ENCODE results near the gene METTL1. TPM values are rescaled to one million over a fixed set of nuclear protein-coding genes. Genes with fewer than 3 reads are reported as not detected.

The METTL1 gene
- total RNA-seq, 1 donor from 2014 or later = 37.8 TPM

DNA sequence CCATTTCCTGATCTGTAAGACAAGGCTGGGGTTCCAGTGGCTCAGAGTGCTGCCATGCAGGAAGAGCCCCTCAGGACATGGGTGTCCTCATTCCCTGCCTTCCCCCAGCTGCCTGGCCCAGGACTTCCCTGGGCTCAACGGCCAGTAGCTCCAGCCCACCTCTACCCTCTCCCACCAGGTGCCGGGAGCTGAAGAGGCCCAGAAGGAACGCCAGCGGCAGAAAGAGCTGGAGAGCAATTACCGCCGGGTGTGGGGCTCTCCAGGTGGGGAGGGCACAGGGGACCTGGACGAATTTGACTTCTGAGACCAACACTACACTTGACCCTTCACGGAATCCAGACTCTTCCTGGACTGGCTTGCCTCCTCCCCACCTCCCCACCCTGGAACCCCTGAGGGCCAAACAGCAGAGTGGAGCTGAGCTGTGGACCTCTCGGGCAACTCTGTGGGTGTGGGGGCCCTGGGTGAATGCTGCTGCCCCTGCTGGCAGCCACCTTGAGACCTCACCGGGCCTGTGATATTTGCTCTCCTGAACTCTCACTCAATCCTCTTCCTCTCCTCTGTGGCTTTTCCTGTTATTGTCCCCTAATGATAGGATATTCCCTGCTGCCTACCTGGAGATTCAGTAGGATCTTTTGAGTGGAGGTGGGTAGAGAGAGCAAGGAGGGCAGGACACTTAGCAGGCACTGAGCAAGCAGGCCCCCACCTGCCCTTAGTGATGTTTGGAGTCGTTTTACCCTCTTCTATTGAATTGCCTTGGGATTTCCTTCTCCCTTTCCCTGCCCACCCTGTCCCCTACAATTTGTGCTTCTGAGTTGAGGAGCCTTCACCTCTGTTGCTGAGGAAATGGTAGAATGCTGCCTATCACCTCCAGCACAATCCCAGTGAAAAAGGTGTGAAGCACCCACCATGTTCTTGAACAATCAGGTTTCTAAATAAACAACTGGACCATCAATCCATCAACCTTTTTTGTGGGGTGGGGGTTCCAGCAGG, 51.0 kb downstream of the METTL1 start:
- H3K27me3 Mint-ChIP-seq (ENCODE audit: low read depth) = peaks cover 31% of the 10 kb centered on the region
- peaks cover 12% of the 10 kb centered on the region for H3K36me3 Mint-ChIP-seq (ENCODE audit: low read depth)
- H3K4me3 Mint-ChIP-seq = no peak overlapping the region
- no peaks in the 10 kb centered on the region for H3K9me3 Mint-ChIP-seq
- DNase-seq (ENCODE audit: low read depth, low spot score) = no peak
- peaks cover under 1% of the 10 kb centered on the region for H3K4me1 Mint-ChIP-seq
- TF ChIP-seq, protein P1, sequence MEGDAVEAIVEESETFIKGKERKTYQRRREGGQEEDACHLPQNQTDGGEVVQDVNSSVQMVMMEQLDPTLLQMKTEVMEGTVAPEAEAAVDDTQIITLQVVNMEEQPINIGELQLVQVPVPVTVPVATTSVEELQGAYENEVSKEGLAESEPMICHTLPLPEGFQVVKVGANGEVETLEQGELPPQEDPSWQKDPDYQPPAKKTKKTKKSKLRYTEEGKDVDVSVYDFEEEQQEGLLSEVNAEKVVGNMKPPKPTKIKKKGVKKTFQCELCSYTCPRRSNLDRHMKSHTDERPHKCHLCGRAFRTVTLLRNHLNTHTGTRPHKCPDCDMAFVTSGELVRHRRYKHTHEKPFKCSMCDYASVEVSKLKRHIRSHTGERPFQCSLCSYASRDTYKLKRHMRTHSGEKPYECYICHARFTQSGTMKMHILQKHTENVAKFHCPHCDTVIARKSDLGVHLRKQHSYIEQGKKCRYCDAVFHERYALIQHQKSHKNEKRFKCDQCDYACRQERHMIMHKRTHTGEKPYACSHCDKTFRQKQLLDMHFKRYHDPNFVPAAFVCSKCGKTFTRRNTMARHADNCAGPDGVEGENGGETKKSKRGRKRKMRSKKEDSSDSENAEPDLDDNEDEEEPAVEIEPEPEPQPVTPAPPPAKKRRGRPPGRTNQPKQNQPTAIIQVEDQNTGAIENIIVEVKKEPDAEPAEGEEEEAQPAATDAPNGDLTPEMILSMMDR (conservative IDR thresholded peaks at IDR 0.05) = no peak
- peak overlapping the region; percentile 6 for H3K27ac Mint-ChIP-seq (ENCODE audit: unreplicated experiment)

GRCh38 chr12:57719777-57720605, 51.9 kb downstream of the METTL1 start:
- Mint-ChIP-seq H3K36me3 (ENCODE audit: low read depth) (peaks cover 15% of the 10 kb centered on the region), H3K9me3 (no peaks in the 10 kb centered on the region), H3K4me1 (no peaks in the 10 kb centered on the region), H3K27me3 (ENCODE audit: low read depth) (peaks cover 24% of the 10 kb centered on the region), H3K27ac (ENCODE audit: unreplicated experiment) (no peak overlapping the region), H3K4me3 (no peak overlapping the region)
- TF ChIP-seq, protein P1 (conservative IDR thresholded peaks at IDR 0.05) = no peak
- no peak for DNase-seq (ENCODE audit: low read depth, low spot score)

- TF ChIP-seq, protein P1 (conservative IDR thresholded peaks at IDR 0.05) = no peak
- H3K9me3 Mint-ChIP-seq = no peaks in the 10 kb centered on the region
- H3K4me1 Mint-ChIP-seq = no peaks in the 10 kb centered on the region
- H3K4me3 Mint-ChIP-seq = no peak overlapping the region
- no peak for DNase-seq (ENCODE audit: low read depth, low spot score)
- peaks cover 15% of the 10 kb centered on the region for H3K36me3 Mint-ChIP-seq (ENCODE audit: low read depth)
- H3K27ac Mint-ChIP-seq (ENCODE audit: unreplicated experiment) = no peak overlapping the region
- peaks cover 13% of the 10 kb centered on the region for H3K27me3 Mint-ChIP-seq (ENCODE audit: low read depth)
These were observed 53.0 kb downstream of the METTL1 start for GRCh38 chr12:57718641-57719528.

Small RNA genes within 50 kb of the gene (microRNA-seq; reads per million reads assigned to microRNA genes)
- gene MIR6759 = not detected

Other genes with a start within 250 kb of the METTL1 start
- gene MBD6, start 249.3 kb downstream of the METTL1 start, total RNA-seq = 90.4 and 91.3 TPM in 2 replicates
- 133 and 138 TPM in 2 replicates for gene DCTN2, start 224.9 kb downstream of the METTL1 start, total RNA-seq
- 16.9 and 20.8 TPM in 2 replicates for gene KIF5A, start 222.1 kb downstream of the METTL1 start, total RNA-seq
- 15.9 and 17.3 TPM in 2 replicates for gene PIP4K2C, start 180.9 kb downstream of the METTL1 start, total RNA-seq
- 74.7 and 75.6 TPM in 2 replicates for gene DTX3, start 167.3 kb downstream of the METTL1 start, total RNA-seq
- gene ARHGEF25, start 160.7 kb downstream of the METTL1 start, total RNA-seq = 41.2 and 43.8 TPM in 2 replicates
- gene B4GALNT1, start 138.9 kb downstream of the METTL1 start, total RNA-seq = 18.6 and 19.5 TPM in 2 replicates
- gene OS9, start 78.0 kb downstream of the METTL1 start, total RNA-seq = 123 and 135 TPM in 2 replicates
- gene AGAP2, start 33.4 kb downstream of the METTL1 start, total RNA-seq = 3.9 and 4.1 TPM in 2 replicates
- 23.5 and 26.9 TPM in 2 replicates for gene TSPAN31, start 27.1 kb downstream of the METTL1 start, total RNA-seq
- gene CDK4, start 19.8 kb downstream of the METTL1 start, total RNA-seq = 332 and 333 TPM in 2 replicates
- gene MARCHF9, start 17.0 kb downstream of the METTL1 start, total RNA-seq = 16.7 and 18.8 TPM in 2 replicates
- gene CYP27B1, start 5.0 kb downstream of the METTL1 start, total RNA-seq = 3.2 and 4.2 TPM in 2 replicates
- 4.5 and 5.6 TPM in 2 replicates for gene EEF1AKMT3, start 509 bp upstream of the METTL1 start, total RNA-seq
- 31.7 and 32.3 TPM in 2 replicates for gene TSFM, start 10.7 kb upstream of the METTL1 start, total RNA-seq
- gene AVIL, start 46.6 kb upstream of the METTL1 start, total RNA-seq = 1.6 and 1.7 TPM in 2 replicates
- 83.2 and 83.4 TPM in 2 replicates for gene CTDSP2, start 74.6 kb upstream of the METTL1 start, total RNA-seq
- gene ATP23, start 169.5 kb upstream of the METTL1 start, total RNA-seq = 7.7 and 8.0 TPM in 2 replicates